Measurements from ENCODE around the gene BAAT. TPM values are rescaled to one million over a fixed set of nuclear protein-coding genes. Genes with fewer than 3 reads are reported as not detected.

BAAT gene
- total and polyA plus RNA-seq, 11 donors, result 0.03 to 0.32 (median 0.17) TPM; not detected in 6

DNA sequence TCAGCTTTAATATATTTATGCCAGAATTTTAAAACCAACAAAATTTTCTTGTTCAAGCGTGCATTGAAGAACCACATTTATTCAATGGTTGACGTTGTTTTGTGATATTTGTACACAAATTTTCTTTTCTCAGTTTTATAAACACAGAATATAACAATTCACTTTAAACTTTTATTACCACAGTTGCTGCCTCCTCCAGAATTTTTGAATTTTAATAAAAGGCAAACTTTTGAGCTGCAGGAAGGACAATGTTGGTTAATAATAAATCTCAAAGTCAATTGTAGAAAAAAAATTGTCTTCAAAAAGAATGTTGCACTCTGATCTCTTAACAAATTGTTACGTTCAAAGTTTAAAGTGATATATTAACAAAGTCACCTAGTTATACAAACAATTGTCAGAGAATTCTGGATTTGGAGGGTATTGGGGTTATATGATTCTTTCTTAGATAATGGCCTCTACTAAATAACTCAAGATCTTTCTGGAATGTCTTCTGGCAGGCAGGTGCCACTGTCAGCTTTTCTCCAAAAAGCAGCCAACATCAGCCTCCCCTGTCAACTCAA is 60.5 kb downstream of the BAAT start:
- no peak for DNase-seq
- WGBS, 4 donors, result 76 to 87% (median 85%) methylated on average over 3 of the region's 3 CpGs
- Histone ChIP-seq H3K36me3 (no peaks in the 10 kb centered on the region), H3K4me3 (no peak overlapping the region), H3K27me3 (peaks cover 0 to 3% (median 0%) of the 10 kb centered on the region in 9 donors), H3K27ac (no peak overlapping the region), H3K9me3 (peaks cover 0 to 10% (median 0%) of the 10 kb centered on the region in 12 donors), H3K4me1 (no peaks in the 10 kb centered on the region)
- ATAC-seq, result no peak
- TF ChIP-seq, protein P1, sequence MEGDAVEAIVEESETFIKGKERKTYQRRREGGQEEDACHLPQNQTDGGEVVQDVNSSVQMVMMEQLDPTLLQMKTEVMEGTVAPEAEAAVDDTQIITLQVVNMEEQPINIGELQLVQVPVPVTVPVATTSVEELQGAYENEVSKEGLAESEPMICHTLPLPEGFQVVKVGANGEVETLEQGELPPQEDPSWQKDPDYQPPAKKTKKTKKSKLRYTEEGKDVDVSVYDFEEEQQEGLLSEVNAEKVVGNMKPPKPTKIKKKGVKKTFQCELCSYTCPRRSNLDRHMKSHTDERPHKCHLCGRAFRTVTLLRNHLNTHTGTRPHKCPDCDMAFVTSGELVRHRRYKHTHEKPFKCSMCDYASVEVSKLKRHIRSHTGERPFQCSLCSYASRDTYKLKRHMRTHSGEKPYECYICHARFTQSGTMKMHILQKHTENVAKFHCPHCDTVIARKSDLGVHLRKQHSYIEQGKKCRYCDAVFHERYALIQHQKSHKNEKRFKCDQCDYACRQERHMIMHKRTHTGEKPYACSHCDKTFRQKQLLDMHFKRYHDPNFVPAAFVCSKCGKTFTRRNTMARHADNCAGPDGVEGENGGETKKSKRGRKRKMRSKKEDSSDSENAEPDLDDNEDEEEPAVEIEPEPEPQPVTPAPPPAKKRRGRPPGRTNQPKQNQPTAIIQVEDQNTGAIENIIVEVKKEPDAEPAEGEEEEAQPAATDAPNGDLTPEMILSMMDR (IDR thresholded peaks at IDR 0.05), result no peak
- no peak for TF ChIP-seq POLR2A (IDR thresholded peaks at IDR 0.05)
- intact Hi-C loops (cut with DNase I), result no loop called here

- Histone ChIP-seq H3K4me1 (no peaks in the 10 kb centered on the region), H3K36me3 (no peaks in the 10 kb centered on the region), H3K27ac (no peak overlapping the region), H3K27me3 (peaks cover 0 to 3% (median 0%) of the 10 kb centered on the region in 9 donors), H3K4me3 (no peak overlapping the region), H3K9me3 (peaks cover 0 to 8% (median 0%) of the 10 kb centered on the region in 12 donors)
- DNase-seq (no peak), ATAC-seq (no peak)
- 85 to 87% (median 86%) methylated on average over 3 of the region's 3 CpGs for WGBS, 4 donors
- intact Hi-C loops (cut with DNase I), result no loop called here
- TF ChIP-seq POLR2A (IDR thresholded peaks at IDR 0.05), result no peak
- TF ChIP-seq, protein P1 (IDR thresholded peaks at IDR 0.05), result no peak
Measured at GRCh38 chr9:101323129-101323528, 61.7 kb downstream of the BAAT start.

DNA sequence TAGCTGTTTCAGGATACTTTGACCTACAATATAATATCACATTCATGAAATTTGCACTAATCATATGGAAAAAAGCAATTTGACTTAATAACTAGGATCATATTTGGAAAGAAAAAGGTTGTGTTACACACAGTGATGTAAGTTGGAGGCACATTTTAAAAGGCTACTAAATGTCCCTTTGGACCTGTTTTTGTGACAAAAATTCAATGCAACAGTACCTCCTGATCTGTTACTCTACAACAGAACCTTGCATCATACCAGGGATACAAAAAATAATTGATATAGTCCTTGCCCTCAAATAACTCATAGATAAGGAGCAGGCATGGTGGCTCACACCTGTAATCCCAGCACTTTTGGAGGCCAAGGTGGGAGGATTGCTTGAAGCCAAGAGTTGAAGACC is 67.1 kb downstream of the BAAT start:
- intact Hi-C loops (cut with DNase I), result no loop called here

DNA sequence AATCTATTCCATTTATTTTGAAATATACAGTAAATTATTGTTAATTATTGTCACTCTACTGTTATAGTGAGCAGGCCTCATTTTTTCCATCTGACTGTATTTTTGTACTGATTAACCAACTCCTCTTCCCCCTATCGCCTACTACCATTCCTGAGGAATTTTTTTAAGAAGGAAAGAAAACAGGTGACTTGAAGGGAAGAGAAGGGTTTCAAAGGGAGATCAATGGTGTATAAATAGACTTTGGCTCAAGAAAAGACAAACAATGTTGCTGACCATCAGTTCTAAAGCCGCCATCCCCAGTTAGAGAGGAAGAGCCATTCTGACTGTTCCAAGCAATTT is 69.7 kb downstream of the BAAT start:
- Histone ChIP-seq H3K9me3 (no peaks in the 10 kb centered on the region), H3K27me3 (peaks cover 0 to 13% (median 0%) of the 10 kb centered on the region in 9 donors), H3K4me3 (no peak overlapping the region), H3K27ac (no peak overlapping the region), H3K36me3 (no peaks in the 10 kb centered on the region), H3K4me1 (no peaks in the 10 kb centered on the region)
- WGBS, 4 donors, result 58 to 77% (median 69%) methylated on average over 2 of the region's 2 CpGs
- TF ChIP-seq, protein P1 (IDR thresholded peaks at IDR 0.05), result no peak
- no peak for TF ChIP-seq POLR2A (IDR thresholded peaks at IDR 0.05)
- intact Hi-C loops (cut with DNase I), result no loop called here
- no peak for ATAC-seq
- DNase-seq, result no peak

More for the DNA sequence above, 67.1 kb downstream of the BAAT start:
- ATAC-seq (no peak), DNase-seq (no peak)
- no peaks in the 10 kb centered on the region for H3K9me3 ChIP-seq
- peaks cover 0 to 3% (median 0%) of the 10 kb centered on the region in 9 donors for H3K27me3 ChIP-seq
- H3K27ac ChIP-seq, result no peak overlapping the region
- no peak for TF ChIP-seq POLR2A (IDR thresholded peaks at IDR 0.05)
- TF ChIP-seq, protein P1 (IDR thresholded peaks at IDR 0.05), result no peak
- no peaks in the 10 kb centered on the region for H3K36me3 ChIP-seq
- no peaks in the 10 kb centered on the region for H3K4me1 ChIP-seq
- H3K4me3 ChIP-seq, result no peak overlapping the region
